KMS-11 (cell line): ENCODE measurements around the gene SORCS2.

Experiments used
- H2AFZ ChIP-seq: fragments of 200-600 bp; sonication (generic); 2 replicates; pipeline ENCODE4 v1.6.1; 2016; ENCODE audit warnings: antibody characterized with exemption, mixed run types, low read depth
- H3K27ac ChIP-seq: fragments of 200-600 bp; sonication (generic); 2 replicates; pipeline ENCODE4 v1.6.1; 2016; ENCODE audit warnings: mild to moderate bottlenecking, mixed run types
- H3K27me3 ChIP-seq: fragments of 200-600 bp; sonication (generic); 2 replicates; pipeline ENCODE4 v1.6.1; 2017; ENCODE audit warnings: mild to moderate bottlenecking, low read depth, mixed run types, moderate library complexity; ENCODE audit not compliant: insufficient read depth
- H3K36me3 ChIP-seq: fragments of 200-600 bp; sonication (generic); 2 replicates; pipeline ENCODE4 v1.6.1; 2017; ENCODE audit warnings: mild to moderate bottlenecking, mixed run types; ENCODE audit not compliant: insufficient read depth
- H3K4me1 ChIP-seq: fragments of 200-600 bp; sonication (generic); 2 replicates; pipeline ENCODE4 v1.6.1; 2016; ENCODE audit warnings: mild to moderate bottlenecking, low read depth, mixed run types; ENCODE audit not compliant: poor library complexity, severe bottlenecking
- H3K4me2 ChIP-seq: fragments of 200-600 bp; sonication (generic); 2 replicates; pipeline ENCODE4 v1.7.0; 2016; ENCODE audit warnings: mild to moderate bottlenecking, mixed run types
- H3K4me3 ChIP-seq: fragments of 200-600 bp; sonication (generic); IDR thresholded peaks from 2 replicates; pipeline ENCODE4 v1.6.1; 2017; ENCODE audit warnings: low read depth, low read length, mixed read lengths; ENCODE audit not compliant: insufficient read depth
- H3K79me2 ChIP-seq: fragments of 200-600 bp; sonication (generic); 2 replicates; pipeline ENCODE4 v1.6.1; 2016; ENCODE audit warnings: low read depth, mixed run types; ENCODE audit not compliant: insufficient read depth
- H3K9ac ChIP-seq: fragments of 200-600 bp; sonication (generic); 2 replicates; pipeline ENCODE4 v1.6.1; 2016; ENCODE audit warnings: mild to moderate bottlenecking, mixed run types
- H4K20me1 ChIP-seq: fragments of 200-600 bp; sonication (generic); 2 replicates; pipeline ENCODE4 v1.6.1; 2016; ENCODE audit warnings: mild to moderate bottlenecking, mixed run types; ENCODE audit not compliant: insufficient read depth
- CTCF ChIP-seq: fragments of 200-600 bp; sonication (generic); conservative IDR thresholded peaks from 2 replicates; pipeline ENCODE4 v1.6.1; 2017; ENCODE audit warnings: low read depth, mild to moderate bottlenecking, antibody characterized with exemption, low read length, moderate library complexity, mixed read lengths

SORCS2 gene

GRCh38 chr4:7753931-7754465 is 561.7 kb downstream of the SORCS2 start:
- Histone ChIP-seq H3K79me2 (no peaks in the 10 kb centered on the region), H4K20me1 (no peaks in the 10 kb centered on the region), H3K4me1 (no peaks in the 10 kb centered on the region), H2AFZ (no peak overlapping the region), H3K27ac (no peak overlapping the region), H3K4me3 (no peak overlapping the region), H3K27me3 (0 out of 2 replicates have a peak, but pooled peaks cover 2% of the 10 kb centered on the region), H3K9ac (no peak overlapping the region; the same call in 1 of the 2 replicates), H3K36me3 (no peaks in the 10 kb centered on the region), H3K4me2 (no peak overlapping the region)
- TF ChIP-seq CTCF, result no peak

GRCh38 chr4:7754565-7755262 is 562.4 kb downstream of the SORCS2 start:
- H3K36me3 ChIP-seq, result no peaks in the 10 kb centered on the region
- no peaks in the 10 kb centered on the region for H3K4me1 ChIP-seq
- H3K4me3 ChIP-seq, result no peak overlapping the region
- no peak overlapping the region for H2AFZ ChIP-seq
- no peak overlapping the region for H3K27ac ChIP-seq
- H3K27me3 ChIP-seq, result 0 out of 2 replicates have a peak, but pooled peaks cover 2% of the 10 kb centered on the region
- H3K4me2 ChIP-seq, result no peak overlapping the region
- H4K20me1 ChIP-seq, result no peaks in the 10 kb centered on the region
- H3K9ac ChIP-seq, result no peak overlapping the region; the same call in 1 of the 2 replicates
- no peak for TF ChIP-seq CTCF
- no peaks in the 10 kb centered on the region for H3K79me2 ChIP-seq

- no peaks in the 10 kb centered on the region for H3K36me3 ChIP-seq
- no peak overlapping the region for H3K27ac ChIP-seq
- TF ChIP-seq CTCF, result no peak
- H3K27me3 ChIP-seq, result 0 out of 2 replicates have a peak, but pooled peaks cover 2% of the 10 kb centered on the region
- H4K20me1 ChIP-seq, result no peaks in the 10 kb centered on the region
- H3K4me2 ChIP-seq, result no peak overlapping the region
- H2AFZ ChIP-seq, result no peak overlapping the region
- no peaks in the 10 kb centered on the region for H3K79me2 ChIP-seq
- no peak overlapping the region for H3K4me3 ChIP-seq
- no peaks in the 10 kb centered on the region for H3K4me1 ChIP-seq
- H3K9ac ChIP-seq, result no peak overlapping the region
Observed at GRCh38 chr4:7755561-7755960, 563.2 kb downstream of the SORCS2 start.

- no peaks in the 10 kb centered on the region for H3K79me2 ChIP-seq
- H3K4me1 ChIP-seq, result no peaks in the 10 kb centered on the region
- H4K20me1 ChIP-seq, result no peaks in the 10 kb centered on the region
- no peak overlapping the region for H3K4me2 ChIP-seq
- H2AFZ ChIP-seq, result no peak overlapping the region
- H3K27ac ChIP-seq, result no peak overlapping the region
- H3K9ac ChIP-seq, result no peak overlapping the region
- H3K36me3 ChIP-seq, result no peaks in the 10 kb centered on the region
- TF ChIP-seq CTCF, result no peak
- no peak overlapping the region for H3K4me3 ChIP-seq
- H3K27me3 ChIP-seq, result 0 out of 2 replicates have a peak, but pooled peaks cover 2% of the 10 kb centered on the region
Observed at GRCh38 chr4:7756071-7756470, 563.7 kb downstream of the SORCS2 start.
